Endothelial cell of umbilical vein (primary cell): ENCODE results near the gene AK8. TPM values are rescaled to one million over a fixed set of nuclear protein-coding genes. Genes with fewer than 3 reads are reported as not detected.

Source experiments
- BruUV-seq: library from RNA; stranded (reverse); fragments of 400-500 nt; replicated peaks from 2 replicates; lab custom pipeline; 2021; lab: Mats Ljungman, UMichigan
- CTCF ChIA-PET: fragments of 300-600, 350-600 bp; sonication (Branson Sonifier 250); formaldehyde crosslinking; loops from one replicate; lab custom pipeline; 2021; ENCODE audit warnings: antibody characterized with exemption, inconsistent platforms; lab: Charles Lee
- POLR2A ChIA-PET: fragments of 300-600, 350-600 bp; sonication (Branson Sonifier 250); formaldehyde crosslinking; loops from one replicate; lab custom pipeline; 2021; ENCODE audit warnings: antibody characterized with exemption, inconsistent platforms; lab: Charles Lee
- DNase-seq: peaks from one replicate; pipeline ENCODE4 v3.0.0-alpha.2; 2011; ENCODE audit warnings: low read depth, low spot score
- FAIRE-seq: peaks from 2 replicates; lab custom pipeline; 2011; peaks lifted over from hg19 to GRCh38; lab: Jason Lieb, UNC
- H2AFZ ChIP-seq: 2 replicates; pipeline ENCODE4 v1.6.0; 2012; ENCODE audit warnings: low read depth, low read length, control low read depth, inconsistent platforms
- H3K27ac ChIP-seq: 2 replicates; pipeline ENCODE4 v1.5.1; 2011; ENCODE audit warnings: low read depth, mild to moderate bottlenecking, control low read depth, low read length, moderate library complexity; ENCODE audit not compliant: insufficient read depth
- H3K27me3 ChIP-seq, 2 experiments: 2 replicates each; pipeline versions ENCODE4 v1.6.0 to v1.6.1; 2011; ENCODE audit warnings: low read length in 2 of 2, mixed read lengths in 1 of 2; ENCODE audit not compliant: control insufficient read depth in 2 of 2, insufficient read depth in 2 of 2
- H3K36me3 ChIP-seq, 2 experiments: 2 replicates in 1 of 2; 3 replicates in 1 of 2; pipeline ENCODE4 v1.5.1; 2011; ENCODE audit warnings: low read length in 2 of 2, mild to moderate bottlenecking in 1 of 2, moderate library complexity in 1 of 2; ENCODE audit not compliant: control insufficient read depth in 2 of 2, insufficient read depth in 2 of 2; ENCODE audit errors: extremely low read depth in 1 of 2
- H3K4me1 ChIP-seq: 3 replicates; pipeline ENCODE4 v1.5.1; 2011; ENCODE audit warnings: mild to moderate bottlenecking, low read length; ENCODE audit not compliant: control insufficient read depth, insufficient read depth; ENCODE audit errors: extremely low read depth
- H3K4me2 ChIP-seq: 2 replicates; pipeline ENCODE4 v1.6.1; 2011; ENCODE audit warnings: low read length, control low read depth, mixed read lengths; ENCODE audit not compliant: insufficient read depth
- H3K4me3 ChIP-seq, 3 experiments: fragments of 200-600 bp in 1 of 3; sonication (generic), shearing (Covaris generic) in 1 of 3; replicated peaks in 1 of 3; 2 replicates each; pipeline ENCODE4 v1.5.1; 2011 to 2016; ENCODE audit warnings: control low read depth in 3 of 3, low read length in 3 of 3, mild to moderate bottlenecking in 2 of 3, inconsistent platforms in 1 of 3, low read depth in 1 of 3, moderate library complexity in 1 of 3; ENCODE audit not compliant: insufficient read depth in 1 of 3
- H3K79me2 ChIP-seq: 2 replicates; pipeline ENCODE4 v1.6.0; 2012; ENCODE audit warnings: low read length, inconsistent platforms; ENCODE audit not compliant: control insufficient read depth, insufficient read depth
- H3K9ac ChIP-seq: replicated peaks from 2 replicates; pipeline ENCODE3; 2011; ENCODE audit warnings: low read length, control low read depth; ENCODE audit not compliant: insufficient read depth; ENCODE audit errors: extremely low read depth
- H3K9me1 ChIP-seq: replicated peaks from 3 replicates; pipeline ENCODE4 v1.6.0; 2011; ENCODE audit warnings: mild to moderate bottlenecking, low read length; ENCODE audit not compliant: control insufficient read depth, insufficient read depth; ENCODE audit errors: extremely low read depth
- H3K9me3 ChIP-seq: replicated peaks from 2 replicates; pipeline ENCODE4 v1.5.1; 2012; ENCODE audit warnings: low read length, inconsistent platforms; ENCODE audit not compliant: control insufficient read depth, insufficient read depth
- H4K20me1 ChIP-seq: replicated peaks from 2 replicates; pipeline ENCODE3; 2011; ENCODE audit warnings: mild to moderate bottlenecking, low read length; ENCODE audit not compliant: control insufficient read depth, insufficient read depth; ENCODE audit errors: extremely low read depth
- EZH2 ChIP-seq: IDR thresholded peaks from 2 replicates; pipeline ENCODE4 v1.6.1; 2012; ENCODE audit warnings: borderline replicate concordance, low read depth, mild to moderate bottlenecking, moderate library complexity, low read length, inconsistent platforms; ENCODE audit not compliant: severe bottlenecking
- FOS ChIP-seq: IDR thresholded peaks from 2 replicates; pipeline ENCODE4 v1.6.1; 2011; ENCODE audit warnings: mild to moderate bottlenecking, low read length, moderate library complexity, borderline replicate concordance; ENCODE audit not compliant: insufficient read depth
- GATA2 ChIP-seq: IDR thresholded peaks from 2 replicates; pipeline ENCODE4 v1.7.0; 2011; ENCODE audit warnings: low read depth, mild to moderate bottlenecking, moderate library complexity, mixed read lengths, low read length; ENCODE audit not compliant: insufficient read length, insufficient read depth
- JUN ChIP-seq: IDR thresholded peaks from 2 replicates; pipeline ENCODE4 v1.6.1; 2011; ENCODE audit warnings: borderline replicate concordance, low read depth; ENCODE audit not compliant: insufficient read length, insufficient read depth
- MAX ChIP-seq: IDR thresholded peaks from 2 replicates; pipeline ENCODE4 v1.6.1; 2011; ENCODE audit not compliant: insufficient read depth, insufficient read length
- MYC ChIP-seq: IDR thresholded peaks from one replicate; pipeline ENCODE4 v1.6.1; 2011; ENCODE audit warnings: mild to moderate bottlenecking, low read depth, low read length
- POLR2A ChIP-seq: IDR thresholded peaks from 2 replicates; pipeline ENCODE4 v1.6.1; 2012; ENCODE audit warnings: low read depth, mild to moderate bottlenecking, control low read depth, low read length
- POLR2AphosphoS5 ChIP-seq: IDR thresholded peaks from 2 replicates; pipeline ENCODE4 v1.6.1; 2012; ENCODE audit warnings: low read depth, mild to moderate bottlenecking, control low read depth, low read length, moderate library complexity; ENCODE audit not compliant: insufficient read depth
- dilution Hi-C: fragments of 300-500 bp; cut with MboI; formaldehyde crosslinking; loops from one replicate; pipeline ENCODE4 v1.15.0; 2019; ENCODE audit warnings: low sequenced_read_pairs; ENCODE audit not compliant: extremely low pct_ligation_motif_present
- intact Hi-C: fragments of 100-400 bp; cut with micrococcal nuclease; formaldehyde crosslinking; loops from one replicate; pipeline ENCODE4 v1.10.0; 2022
- polyA plus RNA-seq, 4 experiments: library from polyadenylated mRNA; depleted of rRNA in 3 of 4; stranded (reverse) in 3 of 4; unstranded in 1 of 4; fragments of >200 nt; gene quantifications; 2 replicates each; pipeline versions ENCODE4 v1.2.1 to v1.2.3, GENCODE V29; 2011 to 2012; ENCODE audit warnings: missing spikeins in 1 of 4
- total RNA-seq: library from RNA; stranded (reverse); gene quantifications from 2 replicates; pipeline ENCODE4 v1.2.3, GENCODE V29; 2021
- TF ChIP-seq, protein P1 (sequence below), 2 donors: IDR thresholded peaks; 1 replicate in 1 of 2; 2 replicates in 1 of 2; pipeline ENCODE4 v1.5.1; 2011; ENCODE audit warnings: low read length in 2 of 2, mild to moderate bottlenecking in 2 of 2, moderate library complexity in 2 of 2, control low read depth in 1 of 2, inconsistent platforms in 1 of 2, low read depth in 1 of 2; ENCODE audit not compliant: insufficient read depth in 1 of 2; ENCODE audit errors: extremely low read depth in 1 of 2

AK8 gene
- total and polyA plus RNA-seq, 2 donors (not counting 3 experiments of a cell fraction or from before 2014, with no cell fraction given) = 0.06 TPM; not detected in 1

- Histone ChIP-seq H3K79me2 (no peaks in the 10 kb centered on the region), H2AFZ (no peak overlapping the region), H3K9ac (no peak overlapping the region), H3K27me3 (no peaks in the 10 kb centered on the region), H3K4me1 (no peaks in the 10 kb centered on the region), H3K36me3 (no peaks in the 10 kb centered on the region), H3K9me1 (no peaks in the 10 kb centered on the region), H4K20me1 (no peaks in the 10 kb centered on the region), H3K4me3 (no peak overlapping the region), H3K4me2 (no peak overlapping the region), H3K27ac (no peak overlapping the region), H3K9me3 (no peaks in the 10 kb centered on the region)
- TF ChIP-seq MAX (no peak), EZH2 (no peak), MYC (no peak), FOS (no peak), POLR2A (no peak), JUN (no peak), POLR2AphosphoS5 (no peak), GATA2 (no peak)
- TF ChIP-seq, protein P1, sequence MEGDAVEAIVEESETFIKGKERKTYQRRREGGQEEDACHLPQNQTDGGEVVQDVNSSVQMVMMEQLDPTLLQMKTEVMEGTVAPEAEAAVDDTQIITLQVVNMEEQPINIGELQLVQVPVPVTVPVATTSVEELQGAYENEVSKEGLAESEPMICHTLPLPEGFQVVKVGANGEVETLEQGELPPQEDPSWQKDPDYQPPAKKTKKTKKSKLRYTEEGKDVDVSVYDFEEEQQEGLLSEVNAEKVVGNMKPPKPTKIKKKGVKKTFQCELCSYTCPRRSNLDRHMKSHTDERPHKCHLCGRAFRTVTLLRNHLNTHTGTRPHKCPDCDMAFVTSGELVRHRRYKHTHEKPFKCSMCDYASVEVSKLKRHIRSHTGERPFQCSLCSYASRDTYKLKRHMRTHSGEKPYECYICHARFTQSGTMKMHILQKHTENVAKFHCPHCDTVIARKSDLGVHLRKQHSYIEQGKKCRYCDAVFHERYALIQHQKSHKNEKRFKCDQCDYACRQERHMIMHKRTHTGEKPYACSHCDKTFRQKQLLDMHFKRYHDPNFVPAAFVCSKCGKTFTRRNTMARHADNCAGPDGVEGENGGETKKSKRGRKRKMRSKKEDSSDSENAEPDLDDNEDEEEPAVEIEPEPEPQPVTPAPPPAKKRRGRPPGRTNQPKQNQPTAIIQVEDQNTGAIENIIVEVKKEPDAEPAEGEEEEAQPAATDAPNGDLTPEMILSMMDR (IDR thresholded peaks at IDR 0.05; ENCODE audit: extremely low read depth in 1 of 2, insufficient read depth in 1 of 2, low read depth in 1 of 2, low read length in 2 of 2) = no peak
- dilution Hi-C loops = no loop called here
- ChIA-PET CTCF (interaction anchor here (1.3 kb wide), 1 partner anchor 13 kb away, joined by 3 read pairs; no protein-coding TSS in a partner anchor), POLR2A (no interaction called here)
- no TSS peak for BruUV-seq
- FAIRE-seq = no peak
- no peak for DNase-seq
- intact Hi-C loops = no loop called here
Observed at GRCh38 chr9:132838291-132838690, 39.8 kb downstream of the AK8 start.
